Measurements from ENCODE around the gene SORCS2. TPM values are rescaled to one million over a fixed set of nuclear protein-coding genes. Genes with fewer than 3 reads are reported as not detected.

The SORCS2 gene
- polyA plus RNA-seq, 1 donor from 2014 or later: 1.0 TPM

- H4K20me1 ChIP-seq (ENCODE audit: insufficient read depth): no peaks in the 10 kb centered on the region
- no peak overlapping the region for H3K9ac ChIP-seq (ENCODE audit: low read length)
- H3K4me3 ChIP-seq (ENCODE audit: low read length): no peak overlapping the region
- H3K36me3 ChIP-seq (ENCODE audit: insufficient read depth, low read length): no peaks in the 10 kb centered on the region
- H2AFZ ChIP-seq (ENCODE audit: low read depth, low read length): no peak overlapping the region
- H3K79me2 ChIP-seq (replicated peaks; ENCODE audit: insufficient read depth, low read length): no peaks in the 10 kb centered on the region
- H3K9me2 ChIP-seq (ENCODE audit: insufficient read depth, low read length): no peaks in the 10 kb centered on the region
- no peaks in the 10 kb centered on the region for H3F3A ChIP-seq (ENCODE audit: insufficient read depth, low read length, poor library complexity, severe bottlenecking)
- H3K9me3 ChIP-seq (ENCODE audit: low read length): no peaks in the 10 kb centered on the region
- no peaks in the 10 kb centered on the region for H3K27me3 ChIP-seq (ENCODE audit: insufficient read depth, low read depth, low read length)
- H3K4me2 ChIP-seq (ENCODE audit: low read length): no peak overlapping the region
- H3K27ac ChIP-seq (ENCODE audit: low read length): no peak overlapping the region
- TF ChIP-seq, protein P1, sequence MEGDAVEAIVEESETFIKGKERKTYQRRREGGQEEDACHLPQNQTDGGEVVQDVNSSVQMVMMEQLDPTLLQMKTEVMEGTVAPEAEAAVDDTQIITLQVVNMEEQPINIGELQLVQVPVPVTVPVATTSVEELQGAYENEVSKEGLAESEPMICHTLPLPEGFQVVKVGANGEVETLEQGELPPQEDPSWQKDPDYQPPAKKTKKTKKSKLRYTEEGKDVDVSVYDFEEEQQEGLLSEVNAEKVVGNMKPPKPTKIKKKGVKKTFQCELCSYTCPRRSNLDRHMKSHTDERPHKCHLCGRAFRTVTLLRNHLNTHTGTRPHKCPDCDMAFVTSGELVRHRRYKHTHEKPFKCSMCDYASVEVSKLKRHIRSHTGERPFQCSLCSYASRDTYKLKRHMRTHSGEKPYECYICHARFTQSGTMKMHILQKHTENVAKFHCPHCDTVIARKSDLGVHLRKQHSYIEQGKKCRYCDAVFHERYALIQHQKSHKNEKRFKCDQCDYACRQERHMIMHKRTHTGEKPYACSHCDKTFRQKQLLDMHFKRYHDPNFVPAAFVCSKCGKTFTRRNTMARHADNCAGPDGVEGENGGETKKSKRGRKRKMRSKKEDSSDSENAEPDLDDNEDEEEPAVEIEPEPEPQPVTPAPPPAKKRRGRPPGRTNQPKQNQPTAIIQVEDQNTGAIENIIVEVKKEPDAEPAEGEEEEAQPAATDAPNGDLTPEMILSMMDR (IDR thresholded peaks at IDR 0.05; ENCODE audit: poor library complexity, severe bottlenecking): no peak
These were observed 440.6 kb downstream of the SORCS2 start for GRCh38 chr4:7632971-7633370.

DNA sequence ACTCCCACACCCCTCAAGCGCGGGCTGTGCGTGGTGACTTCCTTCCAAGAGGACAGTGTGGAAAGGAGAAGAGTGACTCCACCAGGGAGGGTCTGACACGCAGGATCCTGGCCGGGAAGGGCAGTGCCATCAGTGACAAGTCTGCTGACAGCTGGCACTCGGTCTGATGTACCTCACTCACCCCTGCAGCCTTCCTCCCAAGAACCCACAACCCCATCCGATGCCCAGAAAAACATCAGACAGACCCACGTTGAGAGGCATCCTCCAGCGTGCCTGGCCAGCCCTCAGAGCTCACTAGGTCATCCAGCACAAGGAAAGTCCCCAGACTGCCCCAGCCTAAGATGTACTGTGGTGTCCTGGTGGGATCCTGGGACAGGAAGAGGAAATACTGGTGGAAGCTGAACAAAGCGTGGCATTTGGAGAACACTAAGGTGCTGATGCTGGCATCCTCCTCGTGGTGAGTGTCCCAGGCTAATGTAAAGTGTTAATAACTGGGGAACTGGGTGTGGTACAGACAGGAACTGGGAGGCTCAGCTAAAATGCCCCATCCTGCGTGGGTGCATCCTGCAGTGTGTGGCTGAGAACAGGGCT is 442.4 kb downstream of the SORCS2 start:
- no peaks in the 10 kb centered on the region for H3K36me3 ChIP-seq (ENCODE audit: insufficient read depth, low read length)
- H2AFZ ChIP-seq (ENCODE audit: low read depth, low read length): no peak overlapping the region
- no peaks in the 10 kb centered on the region for H3K9me3 ChIP-seq (ENCODE audit: low read length)
- H3K9me2 ChIP-seq (ENCODE audit: insufficient read depth, low read length): no peaks in the 10 kb centered on the region
- no peak overlapping the region for H3K27ac ChIP-seq (ENCODE audit: low read length)
- TF ChIP-seq RAD21 (conservative IDR thresholded peaks at IDR 0.05) (no peak), EZH2 (IDR thresholded peaks at IDR 0.05; ENCODE audit: borderline replicate concordance, insufficient read depth, low read length, poor library complexity, severe bottlenecking) (no peak), EP300 (conservative IDR thresholded peaks at IDR 0.05; ENCODE audit: poor library complexity, severe bottlenecking) (no peak), MXI1 (conservative IDR thresholded peaks at IDR 0.05; ENCODE audit: poor library complexity, severe bottlenecking) (no peak), TAF1 (IDR thresholded peaks at IDR 0.05; ENCODE audit: low read depth) (no peak), POLR2AphosphoS5 (IDR thresholded peaks at IDR 0.05) (no peak)
- TF ChIP-seq, protein P2, sequence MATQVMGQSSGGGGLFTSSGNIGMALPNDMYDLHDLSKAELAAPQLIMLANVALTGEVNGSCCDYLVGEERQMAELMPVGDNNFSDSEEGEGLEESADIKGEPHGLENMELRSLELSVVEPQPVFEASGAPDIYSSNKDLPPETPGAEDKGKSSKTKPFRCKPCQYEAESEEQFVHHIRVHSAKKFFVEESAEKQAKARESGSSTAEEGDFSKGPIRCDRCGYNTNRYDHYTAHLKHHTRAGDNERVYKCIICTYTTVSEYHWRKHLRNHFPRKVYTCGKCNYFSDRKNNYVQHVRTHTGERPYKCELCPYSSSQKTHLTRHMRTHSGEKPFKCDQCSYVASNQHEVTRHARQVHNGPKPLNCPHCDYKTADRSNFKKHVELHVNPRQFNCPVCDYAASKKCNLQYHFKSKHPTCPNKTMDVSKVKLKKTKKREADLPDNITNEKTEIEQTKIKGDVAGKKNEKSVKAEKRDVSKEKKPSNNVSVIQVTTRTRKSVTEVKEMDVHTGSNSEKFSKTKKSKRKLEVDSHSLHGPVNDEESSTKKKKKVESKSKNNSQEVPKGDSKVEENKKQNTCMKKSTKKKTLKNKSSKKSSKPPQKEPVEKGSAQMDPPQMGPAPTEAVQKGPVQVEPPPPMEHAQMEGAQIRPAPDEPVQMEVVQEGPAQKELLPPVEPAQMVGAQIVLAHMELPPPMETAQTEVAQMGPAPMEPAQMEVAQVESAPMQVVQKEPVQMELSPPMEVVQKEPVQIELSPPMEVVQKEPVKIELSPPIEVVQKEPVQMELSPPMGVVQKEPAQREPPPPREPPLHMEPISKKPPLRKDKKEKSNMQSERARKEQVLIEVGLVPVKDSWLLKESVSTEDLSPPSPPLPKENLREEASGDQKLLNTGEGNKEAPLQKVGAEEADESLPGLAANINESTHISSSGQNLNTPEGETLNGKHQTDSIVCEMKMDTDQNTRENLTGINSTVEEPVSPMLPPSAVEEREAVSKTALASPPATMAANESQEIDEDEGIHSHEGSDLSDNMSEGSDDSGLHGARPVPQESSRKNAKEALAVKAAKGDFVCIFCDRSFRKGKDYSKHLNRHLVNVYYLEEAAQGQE (IDR thresholded peaks at IDR 0.05; ENCODE audit: borderline replicate concordance): no peak
- TF ChIP-seq, protein P1 (IDR thresholded peaks at IDR 0.05; ENCODE audit: poor library complexity, severe bottlenecking): no peak
- no peaks in the 10 kb centered on the region for H3F3A ChIP-seq (ENCODE audit: insufficient read depth, low read length, poor library complexity, severe bottlenecking)
- no peak overlapping the region for H3K9ac ChIP-seq (ENCODE audit: low read length)
- H3K27me3 ChIP-seq (ENCODE audit: insufficient read depth, low read depth, low read length): no peaks in the 10 kb centered on the region
- H3K4me3 ChIP-seq (ENCODE audit: low read length): no peak overlapping the region
- no peak overlapping the region for H3K4me2 ChIP-seq (ENCODE audit: low read length)
- H4K20me1 ChIP-seq (ENCODE audit: insufficient read depth): no peaks in the 10 kb centered on the region
- H3K79me2 ChIP-seq (replicated peaks; ENCODE audit: insufficient read depth, low read length): no peaks in the 10 kb centered on the region

Measured in neural cell (in vitro differentiated cells).